C1 segment of cervical spinal cord (tissue), 14 donors: ENCODE measurements around the gene PLLP.

Experiments
- DNase-seq, 14 donors: peaks; one replicate each; lab custom pipeline; 2025; lab: John Stamatoyannopoulos, UW

Gene PLLP

GRCh38 chr16:57257455-57258070, 26.9 kb downstream of the PLLP start:
- no peak for DNase-seq

- no peak for DNase-seq
Observed at GRCh38 chr16:57256601-57257395, 27.7 kb downstream of the PLLP start.

GRCh38 chr16:57255686-57256415, 28.6 kb downstream of the PLLP start:
- no peak for DNase-seq

GRCh38 chr16:57253466-57253865, 31.0 kb downstream of the PLLP start:
- DNase-seq: no peak

GRCh38 chr16:57252148-57252721, 32.2 kb downstream of the PLLP start:
- DNase-seq: no peak

GRCh38 chr16:57251352-57251751, 33.1 kb downstream of the PLLP start:
- DNase-seq: no peak

GRCh38 chr16:57245472-57246113, 38.9 kb downstream of the PLLP start:
- DNase-seq: peak in 1 of 14 donors; percentile 41

GRCh38 chr16:57244767-57245471, 39.6 kb downstream of the PLLP start, which contains the start of gene ARL2BP:
Gene ARL2BP (plus strand): TSS chr16:57245259. CDS start chr16:57245368, 109 bp downstream.
- peak; percentile 72 to 98 (median 94) for DNase-seq

GRCh38 chr16:57244463-57244766, 40.1 kb downstream of the PLLP start:
- no peak for DNase-seq

GRCh38 chr16:57242650-57243049, 41.8 kb downstream of the PLLP start:
- DNase-seq: no peak

- no peak for DNase-seq
Observed at GRCh38 chr16:57240851-57241250, 43.6 kb downstream of the PLLP start.

GRCh38 chr16:57239107-57239506, 45.4 kb downstream of the PLLP start:
- DNase-seq: no peak

- no peak for DNase-seq
Observed at GRCh38 chr16:57238682-57239081, 45.8 kb downstream of the PLLP start.

GRCh38 chr16:57236022-57236350, 48.5 kb downstream of the PLLP start:
- DNase-seq: no peak

GRCh38 chr16:57235128-57236021, 49.1 kb downstream of the PLLP start:
- DNase-seq: no peak

- no peak for DNase-seq
Observed at GRCh38 chr16:57234707-57235092, 49.8 kb downstream of the PLLP start.

- DNase-seq: no peak
Observed at GRCh38 chr16:57233944-57234706, 50.3 kb downstream of the PLLP start.

- no peak for DNase-seq
Observed at GRCh38 chr16:57231821-57232350, 52.6 kb downstream of the PLLP start.

- DNase-seq: no peak
Observed at GRCh38 chr16:57229079-57229478, 55.4 kb downstream of the PLLP start.
